ENCODE data around the gene DYRK4. TPM values are rescaled to one million over a fixed set of nuclear protein-coding genes. Genes with fewer than 3 reads are reported as not detected.
"Not testable (repeated sequence)": the region's sequence is repeated elsewhere in the genome, so short reads cannot be mapped to it uniquely, and the experiment has no call there.

The DYRK4 gene
- 92.5 TPM for polyA plus RNA-seq (2012; ENCODE audit: insufficient read depth, insufficient read length)

GRCh38 chr12:4562034-4562657 lies at the start of gene DYRK4:
DYRK4 (plus strand) TSS chr12:4562208; CDS start chr12:4562246, 38 bp downstream.
- DNase-seq (ENCODE audit: low read depth, low spot score), result no peak
- no peak within 1 kb of the TSS for H3K4me3 ChIP-seq (ENCODE audit: low read length)

GRCh38 chr12:4518106-4518728 lies 43.8 kb upstream of the DYRK4 start:
- no peak for DNase-seq (ENCODE audit: low read depth, low spot score)
- H3K4me3 ChIP-seq (ENCODE audit: low read length), result no peak overlapping the region

GRCh38 chr12:4523443-4523842 lies 38.6 kb upstream of the DYRK4 start:
- DNase-seq (ENCODE audit: low read depth, low spot score); H3K4me3 ChIP-seq (ENCODE audit: low read length): not testable (repeated sequence)

- DNase-seq (ENCODE audit: low read depth, low spot score), result peak; percentile 16
- H3K4me3 ChIP-seq (ENCODE audit: low read length), result no peak overlapping the region
Measured at GRCh38 chr12:4526923-4527546, 35.0 kb upstream of the DYRK4 start.

GRCh38 chr12:4530160-4530559 lies 31.8 kb upstream of the DYRK4 start:
- no peak for DNase-seq (ENCODE audit: low read depth, low spot score)
- no peak overlapping the region for H3K4me3 ChIP-seq (ENCODE audit: low read length)

- DNase-seq (ENCODE audit: low read depth, low spot score), result no peak
- no peak overlapping the region for H3K4me3 ChIP-seq (ENCODE audit: low read length)
Measured at GRCh38 chr12:4530982-4531586, 30.9 kb upstream of the DYRK4 start.

- no peak overlapping the region for H3K4me3 ChIP-seq (ENCODE audit: low read length)
- DNase-seq (ENCODE audit: low read depth, low spot score), result no peak
Measured at GRCh38 chr12:4535092-4535491, 26.9 kb upstream of the DYRK4 start.

- DNase-seq (ENCODE audit: low read depth, low spot score), result no peak
- H3K4me3 ChIP-seq (ENCODE audit: low read length), result no peak overlapping the region
Measured at GRCh38 chr12:4535871-4536270, 26.1 kb upstream of the DYRK4 start.

- DNase-seq (ENCODE audit: low read depth, low spot score), result peak; percentile 97
- peak within 1 kb of the TSS; percentile 96 for H3K4me3 ChIP-seq (ENCODE audit: low read length)
Measured at GRCh38 chr12:4538207-4539160, 23.5 kb upstream of the DYRK4 start, which contains the start of gene RAD51AP1. RAD51AP1 (plus strand) TSS chr12:4538890; CDS start chr12:4538940, 50 bp downstream.

GRCh38 chr12:4539167-4539870 lies 22.7 kb upstream of the DYRK4 start:
- peak overlapping the region; percentile 96 for H3K4me3 ChIP-seq (ENCODE audit: low read length)
- DNase-seq (ENCODE audit: low read depth, low spot score), result no peak

- H3K4me3 ChIP-seq (ENCODE audit: low read length), result peak overlapping the region; percentile 96
- no peak for DNase-seq (ENCODE audit: low read depth, low spot score)
Measured at GRCh38 chr12:4540170-4540569, 21.8 kb upstream of the DYRK4 start.

- peak overlapping the region; percentile 96; the same call in 1 of the 2 replicates for H3K4me3 ChIP-seq (ENCODE audit: low read length)
- peak; percentile 17 for DNase-seq (ENCODE audit: low read depth, low spot score)
Measured at GRCh38 chr12:4540638-4541037, 21.4 kb upstream of the DYRK4 start.

GRCh38 chr12:4545195-4545594 lies 16.8 kb upstream of the DYRK4 start:
- DNase-seq (ENCODE audit: low read depth, low spot score), result no peak
- H3K4me3 ChIP-seq (ENCODE audit: low read length), result no peak overlapping the region

GRCh38 chr12:4552191-4552590 lies 9.8 kb upstream of the DYRK4 start:
- no peak for DNase-seq (ENCODE audit: low read depth, low spot score)
- H3K4me3 ChIP-seq (ENCODE audit: low read length), result no peak overlapping the region

- H3K4me3 ChIP-seq (ENCODE audit: low read length), result no peak overlapping the region
- DNase-seq (ENCODE audit: low read depth, low spot score), result no peak
Measured at GRCh38 chr12:4553943-4554342, 8.1 kb upstream of the DYRK4 start.

- DNase-seq (ENCODE audit: low read depth, low spot score), result no peak
- H3K4me3 ChIP-seq (ENCODE audit: low read length), result no peak overlapping the region
Measured at GRCh38 chr12:4555804-4556203, 6.2 kb upstream of the DYRK4 start.

- no peak overlapping the region for H3K4me3 ChIP-seq (ENCODE audit: low read length)
- DNase-seq (ENCODE audit: low read depth, low spot score), result no peak
Measured at GRCh38 chr12:4556735-4557530, 5.1 kb upstream of the DYRK4 start.

- DNase-seq (ENCODE audit: low read depth, low spot score), result no peak
- H3K4me3 ChIP-seq (ENCODE audit: low read length), result no peak overlapping the region
Measured at GRCh38 chr12:4557586-4557985, 4.4 kb upstream of the DYRK4 start.

Measured in Jurkat, Clone E6-1 (cell line).